ENCODE results near the gene RILPL2.

Gene RILPL2

DNA sequence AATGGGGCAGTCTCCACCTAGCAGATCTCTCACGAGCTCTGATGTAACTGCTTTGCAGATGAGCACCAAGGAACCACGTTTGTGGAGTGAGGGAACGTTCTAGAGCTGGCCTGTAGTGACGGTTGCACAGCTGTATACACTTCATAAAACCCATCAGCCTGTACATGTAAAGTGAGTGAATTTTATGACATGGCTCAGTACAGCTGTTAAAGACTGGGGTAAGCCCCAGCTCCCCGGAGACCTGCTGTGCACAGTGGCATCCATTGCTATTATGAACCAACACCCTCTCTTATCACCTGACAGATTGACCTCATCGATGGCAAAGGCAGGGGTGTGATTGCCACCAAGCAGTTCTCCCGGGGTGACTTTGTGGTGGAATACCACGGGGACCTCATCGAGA, 31.9 kb downstream of the RILPL2 start:
- peaks cover 9% of the 10 kb centered on the region for H3K79me2 ChIP-seq
- no peak overlapping the region for H3K4me3 ChIP-seq (ENCODE audit: low read depth, low read length)
- H3K27ac ChIP-seq: no peak overlapping the region
- TF ChIP-seq, protein P1, sequence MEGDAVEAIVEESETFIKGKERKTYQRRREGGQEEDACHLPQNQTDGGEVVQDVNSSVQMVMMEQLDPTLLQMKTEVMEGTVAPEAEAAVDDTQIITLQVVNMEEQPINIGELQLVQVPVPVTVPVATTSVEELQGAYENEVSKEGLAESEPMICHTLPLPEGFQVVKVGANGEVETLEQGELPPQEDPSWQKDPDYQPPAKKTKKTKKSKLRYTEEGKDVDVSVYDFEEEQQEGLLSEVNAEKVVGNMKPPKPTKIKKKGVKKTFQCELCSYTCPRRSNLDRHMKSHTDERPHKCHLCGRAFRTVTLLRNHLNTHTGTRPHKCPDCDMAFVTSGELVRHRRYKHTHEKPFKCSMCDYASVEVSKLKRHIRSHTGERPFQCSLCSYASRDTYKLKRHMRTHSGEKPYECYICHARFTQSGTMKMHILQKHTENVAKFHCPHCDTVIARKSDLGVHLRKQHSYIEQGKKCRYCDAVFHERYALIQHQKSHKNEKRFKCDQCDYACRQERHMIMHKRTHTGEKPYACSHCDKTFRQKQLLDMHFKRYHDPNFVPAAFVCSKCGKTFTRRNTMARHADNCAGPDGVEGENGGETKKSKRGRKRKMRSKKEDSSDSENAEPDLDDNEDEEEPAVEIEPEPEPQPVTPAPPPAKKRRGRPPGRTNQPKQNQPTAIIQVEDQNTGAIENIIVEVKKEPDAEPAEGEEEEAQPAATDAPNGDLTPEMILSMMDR (IDR thresholded peaks at IDR 0.05): no peak
- no peak overlapping the region for H2AFZ ChIP-seq
- H3K36me3 ChIP-seq (ENCODE audit: control insufficient read depth, insufficient read depth, low read length): no peaks in the 10 kb centered on the region
- H3K9ac ChIP-seq: no peak overlapping the region
- no peaks in the 10 kb centered on the region for H3K9me3 ChIP-seq (ENCODE audit: control insufficient read depth, low read length)
- H3K27me3 ChIP-seq (ENCODE audit: control insufficient read depth, insufficient read depth, low read length): no peaks in the 10 kb centered on the region
- no peaks in the 10 kb centered on the region for H3K4me1 ChIP-seq
- no peak overlapping the region for H3K4me2 ChIP-seq (ENCODE audit: low read length)

DNA sequence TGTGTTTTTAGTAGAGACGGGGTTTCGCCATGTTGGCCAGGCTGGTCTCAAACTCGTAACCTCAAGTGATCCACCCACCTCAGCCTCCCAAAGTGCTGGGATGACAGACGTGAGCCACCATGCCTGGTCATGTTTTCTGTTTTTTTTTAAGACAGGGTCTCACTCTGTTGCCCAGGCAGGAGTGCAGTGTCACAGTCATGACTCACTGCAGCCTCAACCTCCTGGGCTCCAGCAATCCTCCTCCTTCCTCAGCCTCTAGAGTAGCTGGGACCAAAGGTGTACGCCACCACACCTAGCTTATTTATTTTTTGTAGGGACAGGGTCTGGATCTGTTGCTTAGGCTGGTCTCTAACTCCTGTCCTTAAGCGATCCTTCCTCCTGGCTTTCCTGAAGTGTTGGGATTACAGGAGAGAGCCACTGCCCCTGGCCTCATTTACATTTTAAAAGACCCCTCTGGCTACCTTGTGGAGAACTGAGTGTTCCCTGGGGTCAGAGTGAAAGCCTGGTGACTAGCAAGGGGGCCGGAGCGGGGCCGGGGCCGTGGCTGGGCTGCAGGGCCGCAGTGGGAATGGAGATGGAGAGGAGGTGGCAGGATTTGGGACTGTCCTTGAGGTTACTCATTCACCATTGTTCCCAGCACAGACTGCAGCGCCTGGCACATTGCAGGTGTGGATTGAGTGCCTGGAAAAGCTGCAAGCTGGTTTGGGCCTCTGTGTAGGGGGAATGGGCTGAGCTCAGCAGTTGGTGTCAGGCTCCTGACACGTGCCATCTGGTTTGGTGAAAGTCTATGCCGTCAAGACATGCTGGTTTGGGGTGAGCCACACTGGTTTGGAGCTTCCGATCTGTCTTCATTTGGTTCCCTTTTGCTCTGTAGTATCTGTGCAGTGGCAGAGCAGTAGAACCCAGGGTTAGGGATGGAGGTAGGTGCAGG, 34.5 kb downstream of the RILPL2 start:
- Histone ChIP-seq H3K4me1 (no peaks in the 10 kb centered on the region), H3K27ac (no peak overlapping the region), H3K9me3 (ENCODE audit: control insufficient read depth, low read length) (no peaks in the 10 kb centered on the region), H3K36me3 (ENCODE audit: control insufficient read depth, insufficient read depth, low read length) (no peaks in the 10 kb centered on the region), H3K79me2 (peaks cover 27% of the 10 kb centered on the region), H3K4me2 (ENCODE audit: low read length) (no peak overlapping the region), H3K9ac (no peak overlapping the region), H3K4me3 (ENCODE audit: low read depth, low read length) (no peak overlapping the region), H3K27me3 (ENCODE audit: control insufficient read depth, insufficient read depth, low read length) (no peaks in the 10 kb centered on the region), H2AFZ (no peak overlapping the region)
- TF ChIP-seq, protein P1 (IDR thresholded peaks at IDR 0.05): no peak

DNA sequence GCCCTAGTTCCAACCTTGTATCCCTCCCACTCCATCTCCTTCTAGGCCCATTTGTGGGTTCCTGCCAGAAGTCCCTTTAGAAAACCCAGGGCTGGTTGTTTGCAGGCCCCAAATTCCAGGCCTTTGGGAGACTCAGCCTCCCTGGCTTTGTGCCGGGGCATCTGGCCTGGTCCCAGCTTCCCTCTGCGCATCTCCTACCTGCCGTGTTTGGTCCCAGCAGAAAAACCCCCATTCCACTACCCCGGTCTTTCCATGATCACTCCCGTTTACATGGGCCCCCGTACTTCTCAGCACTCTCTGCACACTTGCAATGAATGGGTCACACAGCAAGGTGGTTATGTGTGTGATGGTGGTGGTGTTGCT, 37.2 kb downstream of the RILPL2 start:
- Histone ChIP-seq H3K27me3 (ENCODE audit: control insufficient read depth, insufficient read depth, low read length) (no peaks in the 10 kb centered on the region), H3K9me3 (ENCODE audit: control insufficient read depth, low read length) (no peaks in the 10 kb centered on the region), H3K9ac (no peak overlapping the region), H3K79me2 (peaks cover 53% of the 10 kb centered on the region), H3K4me3 (ENCODE audit: low read depth, low read length) (no peak overlapping the region), H3K4me1 (no peaks in the 10 kb centered on the region), H3K4me2 (ENCODE audit: low read length) (no peak overlapping the region), H3K27ac (no peak overlapping the region), H3K36me3 (ENCODE audit: control insufficient read depth, insufficient read depth, low read length) (no peaks in the 10 kb centered on the region), H2AFZ (no peak overlapping the region)
- TF ChIP-seq, protein P1 (IDR thresholded peaks at IDR 0.05): no peak

DNA sequence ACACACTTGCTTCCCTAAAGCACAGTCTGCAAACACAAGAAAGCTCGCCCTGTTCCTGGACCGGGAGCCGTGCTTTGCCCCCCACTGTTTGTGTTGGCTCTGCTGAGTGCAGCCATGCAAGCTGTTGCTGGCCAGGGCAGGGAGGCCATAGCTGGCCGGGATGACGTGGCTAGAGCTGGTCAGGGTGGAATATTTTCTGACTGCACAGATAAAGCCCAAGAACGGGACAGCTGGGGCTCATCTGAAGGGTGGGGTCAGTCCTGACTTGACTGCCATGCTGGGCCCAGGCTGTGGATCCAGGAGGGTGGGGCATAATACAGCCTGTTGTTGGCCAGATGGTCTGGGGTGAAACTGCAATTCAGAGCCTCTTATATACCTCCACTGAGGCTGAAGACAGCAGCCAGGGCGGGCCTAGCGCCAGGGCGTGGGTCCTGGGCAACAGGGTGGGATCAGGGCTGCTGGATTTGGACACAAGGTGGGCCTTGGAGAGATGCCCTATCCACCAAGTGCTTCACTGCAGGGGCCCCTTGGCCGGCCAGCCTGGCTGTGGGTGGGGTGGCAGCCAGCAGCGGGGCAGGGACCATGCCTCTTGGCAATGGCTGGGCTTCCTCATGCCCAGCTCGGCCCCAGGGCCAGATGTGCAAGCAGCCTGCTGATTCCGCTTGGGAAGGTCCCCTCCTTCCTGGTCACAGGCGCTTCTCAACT, 37.8 kb downstream of the RILPL2 start:
- Histone ChIP-seq H3K36me3 (ENCODE audit: control insufficient read depth, insufficient read depth, low read length) (no peaks in the 10 kb centered on the region), H3K79me2 (peaks cover 55% of the 10 kb centered on the region), H3K27ac (no peak overlapping the region), H3K4me1 (no peaks in the 10 kb centered on the region), H3K27me3 (ENCODE audit: control insufficient read depth, insufficient read depth, low read length) (no peaks in the 10 kb centered on the region), H2AFZ (no peak overlapping the region), H3K4me3 (ENCODE audit: low read depth, low read length) (no peak overlapping the region), H3K4me2 (ENCODE audit: low read length) (no peak overlapping the region), H3K9me3 (ENCODE audit: control insufficient read depth, low read length) (no peaks in the 10 kb centered on the region), H3K9ac (no peak overlapping the region)
- TF ChIP-seq, protein P1 (IDR thresholded peaks at IDR 0.05): no peak
